Measurements from ENCODE around the gene TRMT112.

The TRMT112 gene

GRCh38 chr11:64290352-64291261 lies 26.8 kb downstream of the TRMT112 start:
- no peak for DNase-seq

GRCh38 chr11:64289002-64289564 lies 28.3 kb downstream of the TRMT112 start:
- DNase-seq = no peak

- DNase-seq = no peak
Measured at GRCh38 chr11:64288353-64288750, 29.0 kb downstream of the TRMT112 start.

GRCh38 chr11:64287676-64288352 lies 29.5 kb downstream of the TRMT112 start:
- DNase-seq = no peak

GRCh38 chr11:64286801-64287159 lies 30.6 kb downstream of the TRMT112 start:
- DNase-seq = no peak

GRCh38 chr11:64285885-64286800 lies 31.2 kb downstream of the TRMT112 start:
- peak; percentile 24 for DNase-seq

- DNase-seq = peak; percentile 74
Measured at GRCh38 chr11:64284962-64285884, 32.1 kb downstream of the TRMT112 start, which contains the start of gene GPR137. Gene GPR137, plus strand, starts transcription at chr11:64285848. Its CDS starts 677 bp downstream, at chr11:64286525.

GRCh38 chr11:64284048-64284961 lies 33.1 kb downstream of the TRMT112 start, which contains the start of gene BAD:
Gene BAD, minus strand, starts transcription at chr11:64284665. Its CDS starts 297 bp downstream, at chr11:64284368.
- peak; percentile 94 for DNase-seq

GRCh38 chr11:64283092-64283491 lies 34.3 kb downstream of the TRMT112 start:
- no peak for DNase-seq

- DNase-seq = no peak
Measured at GRCh38 chr11:64281957-64282770, 35.2 kb downstream of the TRMT112 start.

GRCh38 chr11:64278576-64279190 lies 38.7 kb downstream of the TRMT112 start:
- DNase-seq = no peak

GRCh38 chr11:64276653-64277431 lies 40.5 kb downstream of the TRMT112 start:
- DNase-seq = no peak

GRCh38 chr11:64275841-64276240 lies 41.5 kb downstream of the TRMT112 start:
- no peak for DNase-seq

GRCh38 chr11:64275031-64275800 lies 42.1 kb downstream of the TRMT112 start:
- DNase-seq = no peak

GRCh38 chr11:64269540-64270220 lies 47.7 kb downstream of the TRMT112 start:
- peak; percentile 99 for DNase-seq

- no peak for DNase-seq
Measured at GRCh38 chr11:64268893-64269539, 48.3 kb downstream of the TRMT112 start.

Measured in NCI-H1105 (cell line).